HG03575 (cell line): ENCODE results near the gene KIDINS220.

ENCODE experiments used
- ATAC-seq: cut with Tn5 transposase; IDR thresholded peaks from one replicate; pipeline ENCODE4 v1.9.1; 2021; ENCODE audit not compliant: unreplicated experiment, insufficient number of reproducible peaks, low FRiP score; ENCODE audit errors: extremely low read depth

KIDINS220 gene

GRCh38 chr2:8836971-8837794 is at the start of gene KIDINS220:
Gene KIDINS220, minus strand, starts transcription at chr2:8837613. Its CDS starts 10,520 bp downstream, at chr2:8827093.
- no peak for ATAC-seq

GRCh38 chr2:8886876-8887275 is 49.5 kb upstream of the KIDINS220 start:
- ATAC-seq: no peak

DNA sequence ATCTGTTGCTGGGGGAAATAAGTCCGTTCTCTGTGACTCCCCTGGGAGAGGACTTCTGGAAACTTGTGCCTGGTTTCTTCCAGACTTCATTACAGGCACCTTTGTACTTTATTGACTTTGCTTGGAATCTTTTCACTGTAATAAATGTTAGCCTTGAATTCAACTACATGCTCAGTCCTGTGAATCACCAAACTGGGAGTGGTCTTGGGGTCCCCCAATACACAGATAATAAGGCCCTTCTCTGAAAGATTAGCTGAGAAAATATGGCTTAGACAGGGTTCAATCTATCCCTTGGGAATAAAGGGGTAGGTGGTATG is 48.7 kb upstream of the KIDINS220 start:
- ATAC-seq: no peak

DNA sequence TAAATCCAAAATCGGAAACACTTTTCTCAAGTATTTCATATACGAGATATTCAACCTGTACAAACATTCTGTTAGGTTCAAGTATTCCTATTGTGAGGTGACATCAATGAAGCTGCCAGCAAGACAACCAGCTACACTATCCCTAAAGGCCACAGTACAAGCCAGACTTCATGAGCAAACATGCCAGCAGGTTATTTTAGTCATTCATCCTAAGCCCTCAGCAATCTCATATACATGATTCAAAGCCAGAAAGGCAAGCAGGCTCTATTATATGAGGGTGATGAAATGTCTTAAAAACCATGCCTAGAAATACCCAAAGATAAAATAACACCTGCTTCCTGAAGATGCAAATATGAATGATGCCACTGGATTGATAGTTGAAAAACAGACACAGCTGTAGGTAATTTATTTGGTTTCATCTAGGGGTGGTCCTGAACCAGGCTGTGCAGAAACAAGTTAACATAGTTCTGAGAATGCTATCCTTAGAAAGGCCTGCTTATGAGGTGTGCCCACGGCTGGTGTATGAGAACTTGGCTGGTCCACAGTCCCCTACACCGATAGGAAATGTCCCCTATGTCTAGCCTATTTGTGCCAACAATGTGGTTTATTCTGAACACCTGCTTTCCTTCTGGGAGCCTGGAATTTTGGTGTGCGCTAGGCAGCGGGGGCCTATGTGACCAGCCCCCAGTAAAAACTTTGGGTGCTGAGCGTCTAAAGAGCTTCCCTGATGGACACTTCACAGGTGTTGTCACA is 48.2 kb upstream of the KIDINS220 start:
- no peak for ATAC-seq

DNA sequence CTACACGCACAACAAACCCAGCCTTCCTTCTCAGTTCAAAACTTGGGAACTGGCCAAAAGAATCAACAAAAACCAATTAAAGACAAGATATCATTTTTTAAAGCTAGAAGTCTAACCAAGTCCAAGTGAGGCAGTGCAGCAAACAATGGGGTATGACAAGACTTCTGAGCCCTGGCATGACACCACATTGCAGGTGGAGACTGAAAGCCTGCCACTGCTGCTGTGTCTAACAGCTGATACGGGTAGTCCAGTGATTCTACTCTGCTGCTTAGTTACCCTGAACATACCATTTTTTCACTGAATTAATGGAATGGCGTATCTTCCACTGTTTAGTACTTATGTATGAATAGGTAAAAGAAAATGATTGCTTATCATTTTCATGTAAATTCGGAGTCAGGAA is 47.4 kb upstream of the KIDINS220 start:
- no peak for ATAC-seq

- no peak for ATAC-seq
Observed at GRCh38 chr2:8882094-8882493, 44.7 kb upstream of the KIDINS220 start.

DNA sequence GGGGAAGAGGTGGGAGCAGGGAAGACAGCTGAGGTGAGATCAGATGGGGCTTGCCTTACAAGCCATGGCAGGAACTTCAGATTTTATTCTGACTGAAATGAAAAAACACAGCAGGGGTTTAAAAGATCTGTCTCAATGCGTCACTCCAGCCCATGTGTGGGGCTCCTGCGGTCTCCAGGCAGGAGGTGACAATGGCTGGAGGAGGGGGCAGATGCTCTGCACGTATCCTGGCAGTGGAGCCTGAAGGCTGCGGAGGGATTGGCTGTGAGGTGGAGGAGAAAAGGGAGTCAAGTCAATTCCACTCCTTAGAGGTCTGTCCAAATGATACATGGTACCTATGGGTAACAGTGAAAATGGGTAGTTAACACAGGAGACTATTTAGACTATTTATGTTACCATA is 40.5 kb upstream of the KIDINS220 start:
- ATAC-seq: no peak

- no peak for ATAC-seq
Observed at GRCh38 chr2:8877332-8877731, 39.9 kb upstream of the KIDINS220 start.

DNA sequence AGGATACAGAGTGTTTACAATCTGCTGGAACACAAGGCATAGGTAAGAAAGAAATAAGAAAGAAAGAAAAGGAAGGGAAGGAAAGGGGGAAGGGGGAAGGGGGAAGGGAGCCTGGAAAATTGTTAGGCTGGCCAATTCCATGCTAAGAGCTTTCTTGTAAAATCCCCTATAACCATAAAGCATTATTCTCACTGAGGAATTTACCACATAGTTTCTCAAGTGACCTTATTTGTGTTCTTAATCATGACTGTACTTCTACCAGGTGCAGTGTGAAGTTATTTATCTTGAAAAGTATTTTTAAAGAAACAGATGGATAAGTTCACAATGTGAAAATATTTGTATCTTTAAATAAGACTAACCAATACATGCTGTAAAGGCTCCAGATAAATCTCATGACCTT is 39.2 kb upstream of the KIDINS220 start:
- no peak for ATAC-seq

DNA sequence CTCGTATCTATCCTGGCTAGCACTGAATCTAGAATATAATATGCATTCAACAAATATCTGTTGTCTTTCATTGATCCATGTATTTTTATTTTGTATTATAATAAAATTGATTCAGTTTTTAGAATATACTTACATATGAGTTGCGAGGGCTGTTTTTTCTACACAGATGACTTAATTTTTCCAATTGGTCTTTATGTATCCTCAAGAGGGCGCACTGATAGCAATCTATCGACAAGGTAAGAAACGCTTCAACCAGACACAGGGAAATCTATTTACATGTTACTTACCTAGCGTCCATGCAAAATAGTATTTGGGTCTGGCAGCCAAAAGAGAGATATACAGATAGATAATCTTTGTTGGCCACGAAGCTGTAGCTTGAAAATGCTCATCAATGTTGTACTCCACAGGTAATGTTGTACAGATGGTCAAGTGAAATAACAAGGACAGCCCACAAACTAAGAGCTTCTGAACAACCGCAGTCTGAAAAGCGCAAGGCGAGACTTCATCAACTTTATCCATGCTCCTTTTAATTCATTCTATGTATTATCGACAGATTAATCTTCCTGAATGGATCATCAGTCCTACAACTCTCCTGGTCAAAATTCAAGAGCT is 35.5 kb upstream of the KIDINS220 start:
- ATAC-seq: no peak

- ATAC-seq: no peak
Observed at GRCh38 chr2:8870441-8870840, 33.0 kb upstream of the KIDINS220 start.

DNA sequence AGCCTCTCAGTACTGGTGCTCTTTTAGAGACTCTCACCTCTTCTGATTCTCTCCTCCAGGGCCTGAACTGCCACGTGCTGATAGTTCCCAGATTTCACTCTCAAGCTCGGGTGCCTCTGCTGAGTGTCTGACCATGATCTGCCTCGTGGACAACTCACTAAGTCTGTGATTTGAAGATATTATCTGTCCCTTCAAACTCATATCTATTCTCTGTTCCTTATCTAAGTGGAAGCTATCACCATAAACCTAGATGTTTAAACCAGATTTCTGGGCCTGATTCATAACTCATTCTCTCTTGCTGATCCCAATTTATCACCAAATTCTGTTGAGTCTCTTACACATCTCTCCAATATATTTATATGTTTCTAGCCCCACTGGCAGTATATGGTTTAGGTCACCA is 29.9 kb upstream of the KIDINS220 start:
- no peak for ATAC-seq

DNA sequence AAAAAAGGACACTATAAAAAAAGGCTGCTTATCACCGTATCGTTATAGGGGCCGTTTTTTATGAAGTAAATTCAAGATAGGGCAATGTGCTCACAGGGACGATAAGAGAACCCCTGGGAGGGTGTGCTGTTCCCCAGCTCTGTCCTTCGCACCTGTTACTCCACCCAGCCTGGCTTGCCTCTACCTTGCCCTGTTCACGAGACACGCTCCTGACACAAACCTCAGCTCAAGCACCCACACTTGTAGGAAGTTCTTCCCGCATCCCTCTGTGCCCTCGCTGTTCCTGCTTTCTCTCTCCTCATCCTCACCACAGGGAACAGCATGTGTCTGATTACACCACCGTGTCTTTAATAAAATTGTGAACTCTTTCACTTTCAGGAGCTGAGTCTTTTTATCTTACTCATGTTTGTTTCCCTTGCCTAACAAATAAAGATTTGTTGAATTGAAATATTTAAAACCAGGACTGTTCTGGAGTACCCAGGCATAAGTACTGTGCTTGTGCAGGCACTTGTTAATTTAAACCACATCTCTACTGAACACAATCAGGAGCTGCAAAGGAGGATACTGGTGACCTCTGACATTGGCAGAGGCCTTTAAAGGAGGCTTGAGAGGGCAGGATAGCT is 26.0 kb upstream of the KIDINS220 start:
- ATAC-seq: no peak

DNA sequence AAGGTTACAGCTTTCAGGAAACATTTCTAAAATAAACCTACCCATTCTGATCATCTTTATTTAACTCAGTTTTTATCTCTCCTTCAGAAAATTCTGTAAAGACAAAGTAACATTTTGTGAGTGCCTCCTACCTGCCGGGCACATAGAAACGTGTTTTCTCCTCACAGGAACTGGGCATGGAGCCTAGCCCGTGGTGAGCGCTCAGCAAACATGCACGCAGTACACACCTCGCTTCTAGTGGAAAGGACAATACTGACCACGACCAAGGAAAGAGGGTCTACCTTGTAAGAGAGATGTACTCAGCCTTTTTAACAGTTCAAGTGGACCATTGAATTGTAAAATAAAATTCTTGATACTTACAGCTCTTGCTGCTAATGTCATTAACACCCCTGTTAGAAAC is 24.8 kb upstream of the KIDINS220 start:
- no peak for ATAC-seq

DNA sequence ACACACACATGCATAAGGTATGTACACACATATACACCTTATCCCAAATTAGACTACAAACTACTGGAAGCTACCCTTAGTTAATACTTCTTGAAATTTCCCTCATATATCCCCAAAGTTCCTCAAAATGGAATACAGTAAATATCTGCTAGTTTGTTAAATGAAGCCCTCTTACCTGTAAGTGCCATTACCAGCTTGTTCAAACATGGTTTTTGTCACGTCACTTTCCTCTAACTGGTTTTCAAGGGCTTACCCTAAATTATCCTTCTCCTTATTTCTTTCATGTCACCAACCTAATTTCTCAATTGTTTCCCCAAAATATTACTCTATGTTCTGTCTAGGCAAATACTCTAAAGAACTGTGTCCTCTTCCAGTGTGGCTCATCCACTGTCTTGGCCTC is 24.4 kb upstream of the KIDINS220 start:
- ATAC-seq: no peak

DNA sequence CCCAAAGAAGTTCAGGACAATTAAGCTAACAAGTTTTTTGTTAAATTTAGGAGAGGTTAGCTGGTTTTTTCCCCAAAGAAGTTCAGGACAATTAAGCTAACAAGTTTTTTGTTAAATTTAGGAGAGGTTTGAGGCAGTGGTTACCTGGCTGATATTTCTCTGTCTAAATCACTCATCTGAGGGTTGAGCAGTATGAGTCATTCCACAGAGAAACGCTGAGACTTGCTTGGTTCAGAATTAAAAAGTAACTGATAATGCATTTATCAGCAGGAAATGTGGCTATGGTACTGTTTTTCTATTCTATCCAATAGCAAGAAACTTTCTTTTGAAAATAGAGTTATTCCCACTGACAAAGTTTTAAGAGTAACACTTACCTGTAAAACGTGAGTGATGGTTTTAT is 22.8 kb upstream of the KIDINS220 start:
- ATAC-seq: no peak

DNA sequence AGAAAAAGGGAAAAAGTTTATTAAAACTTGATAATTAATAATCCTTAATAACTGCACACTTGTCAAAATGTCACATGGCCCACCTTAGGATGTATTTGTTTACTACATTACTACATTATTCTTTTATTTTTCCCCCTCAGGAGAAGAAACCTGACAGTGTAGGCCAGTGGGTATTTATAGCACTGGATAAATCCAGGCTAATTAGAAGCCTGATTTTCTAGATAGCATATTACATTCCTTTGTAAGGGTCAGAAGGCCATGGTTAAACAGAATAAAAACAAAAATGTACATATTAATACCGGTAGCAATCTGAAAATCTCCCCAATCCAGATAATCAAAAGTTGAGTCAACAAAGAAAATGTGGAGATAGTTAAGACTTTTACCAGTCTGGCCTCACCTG is 21.5 kb upstream of the KIDINS220 start:
- no peak for ATAC-seq

DNA sequence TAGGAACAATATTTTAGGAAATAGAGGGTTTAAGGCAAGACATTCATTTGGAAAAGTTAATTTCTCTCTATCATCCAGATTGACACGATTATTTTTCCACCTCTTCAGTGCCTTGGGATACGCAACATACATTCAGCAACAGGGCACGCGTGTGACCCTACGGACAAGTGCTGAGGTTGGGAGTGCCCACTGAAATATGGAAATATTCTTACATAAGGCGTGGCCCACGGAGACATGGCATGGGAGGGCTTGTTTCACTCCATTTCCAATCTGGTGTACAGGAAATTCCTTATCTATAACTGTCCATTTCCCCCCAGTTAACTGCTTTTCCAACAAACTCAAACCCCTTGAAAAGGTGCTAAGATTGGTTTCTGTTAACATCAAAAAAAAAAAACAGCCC is 20.9 kb upstream of the KIDINS220 start:
- ATAC-seq: no peak

GRCh38 chr2:8857709-8858108 is 20.3 kb upstream of the KIDINS220 start:
- ATAC-seq: no peak

- ATAC-seq: no peak
Observed at GRCh38 chr2:8856176-8856575, 18.8 kb upstream of the KIDINS220 start.
